Measurements from ENCODE around the gene EFHC2.

Gene EFHC2

GRCh38 chrX:44144177-44144945 is 199.1 kb downstream of the EFHC2 start:
- peak; percentile 2 for DNase-seq

- no peak for DNase-seq
These were observed 200.3 kb downstream of the EFHC2 start for GRCh38 chrX:44143061-44143602.

GRCh38 chrX:44130189-44130588 is 213.3 kb downstream of the EFHC2 start:
- DNase-seq: no peak

- DNase-seq: no peak
These were observed 230.1 kb downstream of the EFHC2 start for GRCh38 chrX:44113337-44113736.

- DNase-seq: no peak
These were observed 236.6 kb downstream of the EFHC2 start for GRCh38 chrX:44106864-44107263.

- DNase-seq: no peak
These were observed 238.1 kb downstream of the EFHC2 start for GRCh38 chrX:44105228-44105913.

- no peak for DNase-seq
These were observed 238.8 kb downstream of the EFHC2 start for GRCh38 chrX:44104699-44105098.

GRCh38 chrX:44101281-44101680 is 242.2 kb downstream of the EFHC2 start:
- no peak for DNase-seq

- no peak for DNase-seq
These were observed 244.1 kb downstream of the EFHC2 start for GRCh38 chrX:44099366-44099765.
